IPS DF 4.7 (cell line): ENCODE results near the gene GRM8.
"Not testable (repeated sequence)": the region's sequence is repeated elsewhere in the genome, so short reads cannot be mapped to it uniquely, and the experiment has no call there.

Experiments used
- DNase-seq: peaks from one replicate; pipeline ENCODE4 v3.0.0-alpha.2; 2013; ENCODE audit warnings: low spot score; ENCODE audit errors: extremely low read depth

The GRM8 gene

GRCh38 chr7:126727930-126728391 is 524.8 kb downstream of the GRM8 start:
- DNase-seq = no peak

DNA sequence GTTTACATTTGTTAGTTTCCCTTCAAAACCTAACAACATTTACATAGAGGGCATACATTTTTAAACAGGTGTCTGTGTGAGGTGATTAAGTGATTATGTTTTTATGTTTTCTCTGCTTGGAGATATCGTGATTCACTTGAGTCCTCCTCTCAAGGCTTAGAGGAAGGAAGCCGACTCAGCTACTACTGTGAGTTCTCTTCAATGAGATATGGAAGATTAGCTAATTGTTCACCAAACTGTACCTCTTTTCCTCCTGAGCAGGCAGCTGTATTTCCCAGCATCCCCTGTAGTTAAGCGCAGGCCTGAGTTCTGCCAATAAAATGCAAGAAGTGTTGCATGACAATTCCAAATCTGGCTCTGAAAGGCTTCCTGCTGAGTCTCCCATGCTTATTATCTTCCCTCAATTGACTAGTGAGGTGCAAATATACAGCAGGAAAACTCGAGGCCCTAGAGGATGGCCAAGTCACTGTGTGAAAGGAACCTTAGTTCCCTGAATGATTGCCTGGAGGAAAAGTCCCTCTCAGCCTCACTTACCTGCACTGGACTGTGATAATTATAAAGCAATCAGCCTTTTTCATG is 528.7 kb downstream of the GRM8 start:
- no peak for DNase-seq

DNA sequence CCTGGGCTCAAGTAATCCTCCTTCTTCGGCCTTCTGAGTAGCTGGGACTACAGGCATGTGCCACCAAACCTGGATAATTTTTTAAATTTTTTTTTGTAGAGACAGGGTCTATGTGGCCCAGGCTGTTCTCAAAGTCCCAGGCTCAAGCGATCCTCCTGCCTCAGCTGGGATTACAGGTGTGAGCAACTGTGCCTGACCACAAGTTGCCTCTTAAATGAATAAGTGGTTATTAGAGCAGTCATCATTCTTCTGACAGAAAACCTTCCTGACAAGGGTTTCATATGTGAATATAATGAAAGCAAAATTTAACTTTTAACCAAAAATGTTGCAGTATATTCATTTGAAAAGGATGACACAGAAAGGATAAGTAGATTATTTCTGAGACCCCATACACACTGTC is 532.5 kb downstream of the GRM8 start:
- no peak for DNase-seq

- DNase-seq = no peak
These were observed 534.3 kb downstream of the GRM8 start for GRCh38 chr7:126718419-126718818.

GRCh38 chr7:126716321-126716720 is 536.4 kb downstream of the GRM8 start:
- no peak for DNase-seq

- no peak for DNase-seq
These were observed 537.7 kb downstream of the GRM8 start for GRCh38 chr7:126715076-126715475.

GRCh38 chr7:126702242-126703016 is 550.3 kb downstream of the GRM8 start:
- DNase-seq = no peak

DNA sequence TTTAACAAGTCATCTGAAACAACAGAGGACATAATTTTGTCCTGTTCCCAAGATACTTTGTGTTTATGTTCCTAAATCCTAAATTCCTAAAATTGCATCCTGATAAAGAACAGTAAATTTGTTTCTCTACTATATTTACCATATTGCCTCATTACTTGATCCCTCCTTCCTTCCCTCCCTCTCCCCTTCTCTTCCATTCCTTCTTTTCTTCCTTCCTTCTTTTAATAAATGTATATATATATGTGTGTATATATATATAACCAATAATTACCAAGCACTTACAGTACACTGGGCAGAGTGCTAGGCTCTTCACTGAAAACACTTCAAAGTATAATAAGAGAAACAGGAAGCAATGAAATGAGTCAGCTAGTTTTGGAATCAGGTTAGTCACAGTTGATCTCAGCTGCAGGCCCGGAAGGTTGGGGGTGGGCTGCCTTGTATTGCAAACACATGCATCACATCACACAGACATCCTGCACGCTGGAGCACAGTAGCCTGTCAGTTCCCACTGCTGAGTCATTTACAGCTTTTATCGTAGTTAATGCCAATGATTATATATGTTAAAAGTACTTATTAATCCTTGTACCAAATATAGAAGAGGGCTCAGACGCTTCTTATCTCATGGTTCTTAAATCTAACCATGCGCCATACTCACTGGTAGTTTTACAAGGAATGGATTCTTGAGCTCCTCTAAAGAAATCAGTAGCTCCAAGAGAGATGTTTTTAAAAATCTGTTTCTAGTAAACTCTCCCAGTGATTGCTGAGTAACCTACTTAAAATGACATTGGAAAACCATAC is 551.7 kb downstream of the GRM8 start:
- peak; percentile 60 for DNase-seq

- no peak for DNase-seq
These were observed 553.0 kb downstream of the GRM8 start for GRCh38 chr7:126699707-126700106.

DNA sequence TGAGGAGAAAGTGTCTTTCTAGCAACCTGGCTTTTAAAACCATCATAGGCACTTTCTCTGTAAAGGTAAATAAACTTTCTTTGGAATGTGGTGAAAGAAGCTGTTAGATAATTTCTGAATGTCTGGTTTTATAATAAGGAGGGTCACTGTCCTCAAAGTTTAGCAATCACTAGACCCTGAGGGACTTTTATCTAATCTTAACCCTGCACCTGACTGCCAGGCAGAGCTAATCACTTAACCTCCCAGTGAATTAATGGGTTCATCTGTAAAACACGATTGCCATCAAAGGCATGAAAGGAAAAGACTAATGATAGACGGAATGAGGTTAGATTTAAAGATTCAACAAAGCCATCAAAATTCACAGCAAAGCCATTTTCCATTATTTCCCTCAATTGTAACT is 553.8 kb downstream of the GRM8 start:
- DNase-seq = no peak

GRCh38 chr7:126698446-126698845 is 554.3 kb downstream of the GRM8 start:
- no peak for DNase-seq

- DNase-seq = no peak
These were observed 556.3 kb downstream of the GRM8 start for GRCh38 chr7:126696256-126697038.

DNA sequence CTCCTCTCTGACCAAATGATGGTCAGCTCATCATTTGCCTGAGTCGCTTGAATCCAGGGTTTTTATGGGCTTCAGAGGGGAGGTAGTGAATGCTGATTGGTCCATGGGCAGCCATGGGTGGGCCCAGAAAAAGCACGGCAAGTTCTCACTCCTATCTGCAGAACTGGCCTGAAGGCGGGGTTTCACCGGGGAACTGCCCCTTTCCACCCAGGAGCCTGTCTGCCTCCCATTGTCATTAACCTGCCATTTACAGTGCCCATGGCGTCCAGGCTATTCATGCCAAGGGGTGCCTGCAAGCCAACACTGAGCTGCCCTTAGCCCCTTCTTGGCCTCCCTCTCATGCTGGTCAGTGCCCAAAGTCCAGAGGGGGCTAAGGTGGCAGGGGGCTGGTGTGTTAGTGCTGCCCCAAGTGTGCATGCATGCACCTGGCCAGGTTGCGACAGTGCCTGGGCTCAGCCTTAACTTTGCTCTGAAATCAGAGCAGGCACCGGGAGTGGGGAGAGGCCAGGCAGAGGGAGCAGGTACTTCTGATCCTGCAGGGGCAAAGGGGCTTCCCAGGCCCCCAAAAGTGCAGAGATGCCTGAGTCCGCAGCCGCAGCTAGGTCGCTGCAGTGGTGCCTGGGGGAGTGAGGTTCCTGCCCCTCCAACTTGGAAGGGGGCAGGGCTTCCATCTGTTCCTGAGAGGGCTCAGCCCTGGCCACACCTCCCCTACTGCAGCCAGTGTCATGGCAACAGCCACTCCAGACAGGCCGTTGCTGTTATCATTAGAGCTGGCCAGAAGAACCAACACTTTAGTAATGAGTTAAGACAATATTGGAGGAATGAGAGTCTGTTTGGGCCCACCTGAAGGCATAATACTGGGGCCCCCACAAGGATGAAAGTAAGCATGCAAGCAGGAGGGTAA is 561.6 kb downstream of the GRM8 start:
- no peak for DNase-seq

DNA sequence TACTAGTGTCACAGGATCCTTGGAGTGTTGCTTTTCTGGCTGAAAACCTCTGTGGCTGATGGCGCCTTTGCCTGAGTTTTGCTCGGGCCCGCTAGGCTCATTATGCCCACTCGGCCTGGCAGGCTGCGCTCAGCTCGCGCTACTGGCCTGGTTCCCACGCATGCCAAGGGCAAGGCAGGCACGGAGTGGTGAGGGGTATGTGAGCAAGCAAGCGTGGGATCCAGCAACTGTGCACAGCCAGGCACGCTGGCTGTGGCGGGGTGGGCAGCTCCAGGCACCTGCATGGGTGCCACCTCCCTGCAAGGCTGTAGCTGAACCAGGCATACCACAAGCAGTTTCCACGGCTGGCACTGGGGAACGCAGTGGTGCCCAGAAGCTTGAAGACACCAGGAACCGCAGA is 562.6 kb downstream of the GRM8 start:
- DNase-seq = no peak

DNA sequence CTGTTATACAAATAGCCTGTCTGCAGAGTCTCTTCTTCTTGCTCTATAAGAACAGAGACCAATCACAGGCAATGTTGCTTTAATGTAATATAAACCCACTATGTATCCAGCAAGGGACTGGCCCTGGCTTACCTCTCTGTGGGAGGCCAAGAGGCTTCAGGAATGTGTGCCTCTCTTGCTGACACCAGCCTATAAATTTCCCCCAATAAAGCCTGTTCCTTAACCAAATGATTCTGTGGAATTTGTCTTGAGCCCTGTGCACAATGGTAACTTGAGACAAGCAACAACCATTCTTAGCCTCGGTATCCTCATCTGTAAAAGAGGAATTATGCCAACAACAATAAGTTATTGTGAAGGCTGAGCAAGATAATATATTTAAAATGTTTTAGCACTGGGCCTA is 563.7 kb downstream of the GRM8 start:
- no peak for DNase-seq

- DNase-seq = no peak
These were observed 566.3 kb downstream of the GRM8 start for GRCh38 chr7:126686474-126686873.

GRCh38 chr7:126685596-126685995 is 567.1 kb downstream of the GRM8 start:
- DNase-seq = no peak

DNA sequence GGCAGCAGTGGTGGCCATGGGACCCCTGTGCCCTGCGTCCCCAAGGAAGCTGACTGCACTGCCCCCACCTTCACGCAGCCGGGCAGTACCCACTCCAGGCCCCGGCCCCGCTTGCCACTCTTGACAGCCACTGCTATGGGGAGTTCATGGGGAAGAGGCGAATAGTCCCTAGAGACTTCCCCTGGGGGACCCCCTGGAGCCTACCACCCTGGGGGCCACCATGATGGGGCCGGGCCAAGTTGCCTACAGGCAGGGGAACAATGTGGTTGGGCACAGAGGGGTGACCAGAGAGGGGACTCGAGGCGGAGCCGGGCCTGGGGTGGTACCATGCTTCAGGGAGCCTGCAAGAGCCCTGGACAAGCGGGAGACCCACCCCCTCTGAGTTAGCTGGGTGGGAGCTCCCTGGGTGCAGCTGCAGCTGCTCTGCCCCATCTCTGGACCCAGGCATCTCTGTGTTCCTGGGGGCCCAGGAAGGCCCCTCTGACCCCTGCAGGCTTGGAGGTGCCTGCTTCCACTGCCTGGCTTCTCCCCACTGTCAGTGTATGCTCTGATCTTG is 567.6 kb downstream of the GRM8 start:
- no peak for DNase-seq

DNA sequence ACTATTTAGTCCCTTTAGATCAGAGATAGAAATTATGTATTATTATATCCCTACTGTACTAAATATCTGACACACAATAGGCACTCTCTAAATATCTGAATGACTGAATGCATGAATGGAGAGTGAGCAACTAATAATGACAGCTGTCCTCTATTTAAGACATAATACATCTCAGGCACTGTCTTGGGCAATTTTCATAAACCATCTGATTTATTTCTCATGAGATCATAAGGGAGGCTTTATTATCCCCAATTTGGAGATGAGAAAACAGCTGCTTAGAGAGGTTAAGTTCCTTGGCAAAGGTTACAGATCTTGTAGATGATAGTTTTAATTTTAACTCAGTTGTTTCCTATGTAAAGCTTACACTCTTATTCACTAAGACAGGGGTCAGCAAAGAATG is 570.6 kb downstream of the GRM8 start:
- no peak for DNase-seq

- not testable (repeated sequence) for DNase-seq
These were observed 584.0 kb downstream of the GRM8 start for GRCh38 chr7:126668762-126669161.
